GM12892 (cell line): ENCODE measurements around the gene ARHGAP1.
A peak's percentile ranks its signal among the peaks of the same experiment; 100 is the strongest.
"Not testable (repeated sequence)": the region's sequence is repeated elsewhere in the genome, so short reads cannot be mapped to it uniquely, and the experiment has no call there.

Experiments used
- DNase-seq: peaks from one replicate; pipeline ENCODE4 v3.0.0; 2011; ENCODE audit not compliant: insufficient read length
- FAIRE-seq: peaks from 2 replicates; lab custom pipeline; 2011; peaks lifted over from hg19 to GRCh38; lab: Jason Lieb, UNC
- POLR2A ChIP-seq: IDR thresholded peaks from 2 replicates; pipeline ENCODE4 v1.6.1; 2011; ENCODE audit warnings: low read depth, low read length, control low read depth
- POLR2AphosphoS5 ChIP-seq: IDR thresholded peaks from 2 replicates; pipeline ENCODE4 v1.6.1; 2011; ENCODE audit warnings: low read depth, low read length, control low read depth
- TAF1 ChIP-seq: IDR thresholded peaks from 2 replicates; pipeline ENCODE4 v1.6.1; 2011; ENCODE audit warnings: low read depth, mild to moderate bottlenecking, control low read depth, low read length, borderline replicate concordance

The ARHGAP1 gene

GRCh38 chr11:46675288-46675851 is 25.0 kb downstream of the ARHGAP1 start:
- TF ChIP-seq TAF1, result no peak
- no peak for TF ChIP-seq POLR2AphosphoS5
- TF ChIP-seq POLR2A, result 0 out of 2 replicates have a peak, but pooled peaks have one; percentile 24
- DNase-seq (no peak), FAIRE-seq (no peak)

- FAIRE-seq, result no peak
- no peak for TF ChIP-seq POLR2AphosphoS5
- no peak for TF ChIP-seq TAF1
- TF ChIP-seq POLR2A, result no peak
- DNase-seq, result no peak
Measured at GRCh38 chr11:46674463-46675287, 25.7 kb downstream of the ARHGAP1 start.

GRCh38 chr11:46673713-46674462 is 26.5 kb downstream of the ARHGAP1 start:
- no peak for DNase-seq
- no peak for FAIRE-seq
- no peak for TF ChIP-seq POLR2A
- TF ChIP-seq POLR2AphosphoS5, result 0 out of 2 replicates have a peak, but pooled peaks have one; percentile 29

GRCh38 chr11:46672381-46672839 is 28.0 kb downstream of the ARHGAP1 start:
- FAIRE-seq (no peak), DNase-seq (no peak)
- TF ChIP-seq POLR2A (no peak), POLR2AphosphoS5 (no peak), TAF1 (no peak)

GRCh38 chr11:46671958-46672315 is 28.5 kb downstream of the ARHGAP1 start:
- FAIRE-seq (no peak), DNase-seq (no peak)
- no peak for TF ChIP-seq TAF1
- TF ChIP-seq POLR2A, result no peak
- no peak for TF ChIP-seq POLR2AphosphoS5

- not testable (repeated sequence) for DNase-seq, FAIRE-seq
Measured at GRCh38 chr11:46670521-46670920, 29.9 kb downstream of the ARHGAP1 start.

- FAIRE-seq (no peak), DNase-seq (no peak)
Measured at GRCh38 chr11:46669711-46670139, 30.7 kb downstream of the ARHGAP1 start.

GRCh38 chr11:46668480-46669085 is 31.8 kb downstream of the ARHGAP1 start:
- FAIRE-seq (no peak), DNase-seq (no peak)
- TF ChIP-seq POLR2AphosphoS5 (no peak), TAF1 (no peak), POLR2A (no peak)

More at GRCh38 chr11:46669711-46670139, 30.7 kb downstream of the ARHGAP1 start:
- no peak for TF ChIP-seq POLR2AphosphoS5
- TF ChIP-seq TAF1, result no peak
- no peak for TF ChIP-seq POLR2A

GRCh38 chr11:46667043-46667481 is 33.4 kb downstream of the ARHGAP1 start:
- TF ChIP-seq POLR2AphosphoS5 (no peak), TAF1 (no peak), POLR2A (no peak)
- FAIRE-seq, result no peak
- DNase-seq, result no peak

- FAIRE-seq, result no peak
- no peak for DNase-seq
- no peak for TF ChIP-seq POLR2AphosphoS5
- no peak for TF ChIP-seq TAF1
- no peak for TF ChIP-seq POLR2A
Measured at GRCh38 chr11:46666516-46666915, 33.9 kb downstream of the ARHGAP1 start.

- DNase-seq, result no peak
- TF ChIP-seq TAF1 (no peak), POLR2AphosphoS5 (no peak), POLR2A (no peak)
- no peak for FAIRE-seq
Measured at GRCh38 chr11:46665356-46665755, 35.1 kb downstream of the ARHGAP1 start.
